GM23338 (cell line): ENCODE results near the gene GIGYF2. TPM values are rescaled to one million over a fixed set of nuclear protein-coding genes. Genes with fewer than 3 reads are reported as not detected.

ENCODE experiments used
- CREB1 ChIP-seq: fragments of 250-450 bp; sonication (Bioruptor Pico); IDR thresholded peaks from 2 replicates; pipeline ENCODE4 v1.5.0; 2020; ENCODE audit warnings: low read depth, mild to moderate bottlenecking, moderate library complexity
- CTCF ChIP-seq, 2 experiments: fragments of 200-600 bp in 1 of 2; sonication (generic) in 1 of 2; conservative IDR thresholded peaks; 2 replicates each; pipeline versions ENCODE4 v1.5.1 to v1.6.1; 2016 to 2017; ENCODE audit warnings: antibody characterized with exemption in 2 of 2, low read depth in 2 of 2, mild to moderate bottlenecking in 2 of 2, moderate library complexity in 1 of 2
- EZH2 ChIP-seq: fragments of 200-600 bp; sonication (generic); IDR thresholded peaks from one replicate; pipeline ENCODE4 v1.8.0; 2017; ENCODE audit warnings: antibody characterized with exemption, mild to moderate bottlenecking, low read depth; ENCODE audit not compliant: unreplicated experiment
- EZH2phosphoT487 ChIP-seq: fragments of 200-600 bp; sonication (generic); IDR thresholded peaks from one replicate; pipeline ENCODE4 v1.8.1; 2018; ENCODE audit warnings: antibody characterized with exemption; ENCODE audit not compliant: unreplicated experiment
- JUNB ChIP-seq: IDR thresholded peaks from one replicate; pipeline ENCODE4 v1.6.1; 2016; ENCODE audit warnings: antibody characterized with exemption; ENCODE audit not compliant: unreplicated experiment
- POLR2AphosphoS5 ChIP-seq: IDR thresholded peaks from 2 replicates; pipeline ENCODE4 v1.6.1; 2016; ENCODE audit warnings: antibody characterized with exemption, low read depth
- REST ChIP-seq: IDR thresholded peaks from one replicate; pipeline ENCODE4 v1.6.1; 2018; ENCODE audit warnings: antibody characterized with exemption; ENCODE audit not compliant: unreplicated experiment
- ZNF114 ChIP-seq: fragments of 250-450 bp; sonication (Bioruptor Pico); IDR thresholded peaks from 2 replicates; pipeline ENCODE4 v1.5.0; 2020; ENCODE audit warnings: mild to moderate bottlenecking, moderate library complexity
- ZNF331 ChIP-seq: fragments of 250-450 bp; sonication (Bioruptor Pico); IDR thresholded peaks from 2 replicates; pipeline ENCODE4 v1.5.0; 2020; ENCODE audit warnings: low read depth, mild to moderate bottlenecking, moderate library complexity
- ZNF462 ChIP-seq: fragments of 250-450 bp; sonication (Bioruptor Pico); IDR thresholded peaks from 2 replicates; pipeline ENCODE4 v1.5.0; 2020; ENCODE audit warnings: mild to moderate bottlenecking, moderate library complexity
- polyA plus RNA-seq: library from polyadenylated mRNA; unstranded; fragments of >200 nt; fragmentation: Nextera tagmentation; extraction: Ambion mirVana; gene quantifications from 2 replicates; pipeline ENCODE4 v1.2.1, GENCODE V29; 2016
- total RNA-seq: library from RNA; depleted of rRNA; stranded (reverse); fragments of >200 nt; shearing (Covaris generic); gene quantifications from 2 replicates; pipeline ENCODE4 v1.2.3, GENCODE V29; 2014

Gene GIGYF2
- total and polyA plus RNA-seq, 2 experiments from 2014 or later, result 48.9 to 104 TPM

GRCh38 chr2:232800166-232800565 is 103.0 kb downstream of the GIGYF2 start (continued):
- TF ChIP-seq ZNF462 (CRISPR knock-in tag) (no peak), ZNF114 (CRISPR knock-in tag) (no peak), ZNF331 (CRISPR knock-in tag) (no peak), EZH2 (no peak), CREB1 (CRISPR knock-in tag) (no peak), JUNB (no peak), CTCF (conservative IDR thresholded peaks at IDR 0.05; ENCODE audit: low read depth in 2 of 2) (no peak), REST (no peak), EZH2phosphoT487 (no peak), POLR2AphosphoS5 (no peak)
